ENCODE measurements around the gene GHRHR. TPM values are rescaled to one million over a fixed set of nuclear protein-coding genes. Genes with fewer than 3 reads are reported as not detected.

Gene GHRHR
- not detected for polyA plus RNA-seq
- long read RNA-seq, donor 1 = 0 reads
- long read RNA-seq, donor 2 = 0 reads
- long read RNA-seq, donor 3 = 0 reads
- long read RNA-seq, donor 4 = 0 reads
- long read RNA-seq, donor 5 = 0 reads
- long read RNA-seq, donor 6 = 0 reads
- long read RNA-seq, donor 7 = 0 reads
- long read RNA-seq, donor 8 = 0 reads
- long read RNA-seq, donor 9 = 0 reads
- long read RNA-seq, donor 10 = 0 reads
- long read RNA-seq, donor 11 = 0 reads

- H3K4me1 ChIP-seq (ENCODE audit: control insufficient read depth, insufficient read depth, low read length) = no peaks in the 10 kb centered on the region
- H3K27me3 ChIP-seq (ENCODE audit: control insufficient read depth, insufficient read depth, low read length) = no peaks in the 10 kb centered on the region
- no peak for DNase-seq
- H3K36me3 ChIP-seq (ENCODE audit: control insufficient read depth, insufficient read depth, low read length) = no peaks in the 10 kb centered on the region
- no CpG with 5 or more reads among the region's 11 CpGs for WGBS (ENCODE audit: insufficient coverage, low lambda C conversion rate)
- H3K27ac ChIP-seq (ENCODE audit: low read length) = no peak within 1 kb of the TSS
- no peaks in the 10 kb centered on the region for H3K9me3 ChIP-seq (ENCODE audit: control insufficient read depth, low read depth, low read length)
- H3K4me3 ChIP-seq (ENCODE audit: low read length) = no peak within 1 kb of the TSS
Measured at GRCh38 chr7:30963842-30964241, at the start of gene GHRHR. Gene GHRHR (plus strand): TSS chr7:30963953. CDS start chr7:30964069, 116 bp downstream.

DNA sequence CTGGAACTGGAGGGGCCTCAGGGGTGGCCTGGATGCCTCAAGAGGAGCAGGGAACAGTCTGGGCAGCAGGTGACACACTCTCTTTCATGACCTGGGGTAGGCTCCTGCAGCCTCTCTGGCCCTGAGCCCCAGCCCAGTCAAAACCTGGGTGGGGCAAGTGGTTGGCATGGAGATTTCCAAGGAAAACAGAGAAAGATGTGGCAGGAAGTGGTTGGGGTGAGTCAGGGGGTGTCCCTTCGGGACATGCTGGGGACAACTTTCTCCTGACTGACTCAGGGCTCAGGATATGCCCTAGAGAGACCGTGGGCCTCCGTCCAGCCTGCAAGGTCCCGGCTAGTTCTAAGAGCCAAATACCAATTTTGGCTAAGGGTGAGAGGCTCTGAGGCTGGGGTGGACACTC lies 49.2 kb upstream of the GHRHR start:
- no peaks in the 10 kb centered on the region for H3K36me3 ChIP-seq (ENCODE audit: control insufficient read depth, insufficient read depth, low read length)
- peak overlapping the region; percentile 97 for H3K27ac ChIP-seq (ENCODE audit: low read length)
- H3K9me3 ChIP-seq (ENCODE audit: control insufficient read depth, low read depth, low read length) = no peaks in the 10 kb centered on the region
- H3K4me1 ChIP-seq (ENCODE audit: control insufficient read depth, insufficient read depth, low read length) = peaks cover 69% of the 10 kb centered on the region
- no peak overlapping the region for H3K4me3 ChIP-seq (ENCODE audit: low read length)
- no CpG with 5 or more reads among the region's 4 CpGs for WGBS (ENCODE audit: insufficient coverage, low lambda C conversion rate)
- no peaks in the 10 kb centered on the region for H3K27me3 ChIP-seq (ENCODE audit: control insufficient read depth, insufficient read depth, low read length)
- peak in 1 of 2 donors; percentile 41 for DNase-seq

- Histone ChIP-seq H3K27ac (ENCODE audit: low read length) (peak overlapping the region; percentile 97), H3K27me3 (ENCODE audit: control insufficient read depth, insufficient read depth, low read length) (no peaks in the 10 kb centered on the region), H3K4me3 (ENCODE audit: low read length) (no peak overlapping the region), H3K36me3 (ENCODE audit: control insufficient read depth, insufficient read depth, low read length) (no peaks in the 10 kb centered on the region), H3K9me3 (ENCODE audit: control insufficient read depth, low read depth, low read length) (no peaks in the 10 kb centered on the region), H3K4me1 (ENCODE audit: control insufficient read depth, insufficient read depth, low read length) (peaks cover 64% of the 10 kb centered on the region)
- DNase-seq = peak; percentile 64 to 78
- no CpG with 5 or more reads among the region's 11 CpGs for WGBS (ENCODE audit: insufficient coverage, low lambda C conversion rate)
Measured at GRCh38 chr7:30915005-30915601, 48.6 kb upstream of the GHRHR start.

GRCh38 chr7:30915751-30916150 lies 48.0 kb upstream of the GHRHR start:
- Histone ChIP-seq H3K4me3 (ENCODE audit: low read length) (no peak overlapping the region), H3K27ac (ENCODE audit: low read length) (peak overlapping the region; percentile 97), H3K4me1 (ENCODE audit: control insufficient read depth, insufficient read depth, low read length) (peaks cover 58% of the 10 kb centered on the region), H3K9me3 (ENCODE audit: control insufficient read depth, low read depth, low read length) (no peaks in the 10 kb centered on the region), H3K36me3 (ENCODE audit: control insufficient read depth, insufficient read depth, low read length) (peaks cover 2% of the 10 kb centered on the region), H3K27me3 (ENCODE audit: control insufficient read depth, insufficient read depth, low read length) (no peaks in the 10 kb centered on the region)
- no peak for DNase-seq
- WGBS (ENCODE audit: insufficient coverage, low lambda C conversion rate) = no CpG with 5 or more reads among the region's 6 CpGs

- peaks cover 2% of the 10 kb centered on the region for H3K36me3 ChIP-seq (ENCODE audit: control insufficient read depth, insufficient read depth, low read length)
- no peaks in the 10 kb centered on the region for H3K27me3 ChIP-seq (ENCODE audit: control insufficient read depth, insufficient read depth, low read length)
- no peak overlapping the region for H3K4me3 ChIP-seq (ENCODE audit: low read length)
- H3K4me1 ChIP-seq (ENCODE audit: control insufficient read depth, insufficient read depth, low read length) = peaks cover 56% of the 10 kb centered on the region
- no peak for DNase-seq
- no CpG with 5 or more reads among the region's 3 CpGs for WGBS (ENCODE audit: insufficient coverage, low lambda C conversion rate)
- H3K9me3 ChIP-seq (ENCODE audit: control insufficient read depth, low read depth, low read length) = no peaks in the 10 kb centered on the region
- no peak overlapping the region for H3K27ac ChIP-seq (ENCODE audit: low read length)
Measured at GRCh38 chr7:30916255-30916654, 47.5 kb upstream of the GHRHR start.

DNA sequence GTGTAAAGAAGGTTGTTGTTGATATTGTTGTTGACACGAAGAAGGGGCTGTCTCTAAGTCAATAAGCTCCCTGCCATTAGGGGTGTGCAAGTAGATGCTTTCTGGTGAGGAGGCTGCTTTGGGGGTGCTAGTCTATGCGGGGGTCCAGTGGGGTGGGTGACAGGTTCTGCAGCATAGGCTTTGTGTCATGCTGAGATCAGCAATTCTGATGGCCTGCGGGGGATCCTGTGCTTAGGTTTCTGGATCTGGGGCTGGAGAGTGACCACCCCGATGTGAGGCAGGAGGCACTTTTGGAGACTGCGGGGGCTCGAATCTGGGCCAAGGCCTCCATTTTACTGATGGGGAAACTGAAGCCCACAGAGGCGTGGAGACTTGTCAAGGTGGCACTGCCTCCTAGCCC lies 47.0 kb upstream of the GHRHR start:
- Histone ChIP-seq H3K27ac (ENCODE audit: low read length) (no peak overlapping the region), H3K4me3 (ENCODE audit: low read length) (no peak overlapping the region), H3K9me3 (ENCODE audit: control insufficient read depth, low read depth, low read length) (no peaks in the 10 kb centered on the region), H3K4me1 (ENCODE audit: control insufficient read depth, insufficient read depth, low read length) (peaks cover 51% of the 10 kb centered on the region), H3K36me3 (ENCODE audit: control insufficient read depth, insufficient read depth, low read length) (peaks cover 2% of the 10 kb centered on the region), H3K27me3 (ENCODE audit: control insufficient read depth, insufficient read depth, low read length) (no peaks in the 10 kb centered on the region)
- WGBS (ENCODE audit: insufficient coverage, low lambda C conversion rate) = no CpG with 5 or more reads among the region's 7 CpGs
- no peak for DNase-seq

DNA sequence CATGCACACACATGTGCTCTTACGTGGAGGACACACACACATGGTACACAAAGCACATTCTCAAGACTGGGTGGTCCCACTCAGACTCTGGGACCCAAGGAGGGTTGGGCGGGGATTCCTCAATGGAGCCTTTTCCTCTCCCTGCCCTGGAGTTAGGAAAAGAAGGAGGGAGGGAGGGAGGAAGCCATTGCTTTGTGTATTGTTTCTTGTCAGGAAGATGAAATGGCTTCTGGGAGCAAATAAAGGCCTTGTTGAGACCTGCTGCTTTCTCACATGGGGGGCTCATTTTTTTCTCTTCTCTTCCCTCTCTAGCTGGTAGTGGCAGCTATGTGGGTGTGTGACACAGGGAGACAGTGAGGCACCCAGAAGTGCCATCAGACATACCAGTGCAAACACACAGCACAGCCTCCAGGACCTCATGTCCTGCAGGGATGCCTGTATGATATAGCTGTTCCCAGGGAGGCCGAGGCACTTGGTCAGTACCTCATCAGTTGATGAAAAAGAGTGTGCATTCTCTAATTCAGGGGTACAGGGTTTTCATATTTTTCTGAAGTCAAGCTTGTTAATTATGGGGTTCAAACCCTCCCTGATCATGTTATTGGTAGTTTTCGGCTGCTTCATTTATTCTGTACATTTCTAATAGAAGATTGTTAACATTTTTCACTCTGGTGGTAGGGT lies 46.4 kb upstream of the GHRHR start:
- H3K36me3 ChIP-seq (ENCODE audit: control insufficient read depth, insufficient read depth, low read length) = peaks cover 6% of the 10 kb centered on the region
- peaks cover 46% of the 10 kb centered on the region for H3K4me1 ChIP-seq (ENCODE audit: control insufficient read depth, insufficient read depth, low read length)
- WGBS (ENCODE audit: insufficient coverage, low lambda C conversion rate) = 100% methylated on average over 1 of the region's 4 CpGs
- H3K9me3 ChIP-seq (ENCODE audit: control insufficient read depth, low read depth, low read length) = no peaks in the 10 kb centered on the region
- H3K4me3 ChIP-seq (ENCODE audit: low read length) = no peak overlapping the region
- H3K27me3 ChIP-seq (ENCODE audit: control insufficient read depth, insufficient read depth, low read length) = no peaks in the 10 kb centered on the region
- no peak for DNase-seq
- H3K27ac ChIP-seq (ENCODE audit: low read length) = no peak overlapping the region

DNA sequence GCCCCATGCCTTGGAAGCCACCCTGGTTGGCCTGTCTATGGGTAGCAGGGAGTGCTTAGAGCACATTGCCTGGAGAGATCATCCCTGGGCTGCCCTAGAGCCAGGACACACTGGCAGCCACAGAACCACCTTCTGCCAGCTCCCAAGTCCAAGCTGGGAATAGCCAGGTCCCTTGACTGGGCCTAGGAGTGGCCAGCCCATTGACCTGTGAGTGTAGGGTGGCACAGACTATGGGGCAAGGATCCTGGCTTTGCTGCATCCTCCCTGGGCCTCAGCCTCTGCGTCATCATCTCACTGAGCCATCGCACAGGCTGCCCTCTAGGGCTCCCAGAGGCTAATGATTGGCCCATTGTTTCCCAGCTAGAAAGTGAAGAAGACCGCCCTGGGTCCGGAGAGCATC lies 45.1 kb upstream of the GHRHR start:
- no peaks in the 10 kb centered on the region for H3K9me3 ChIP-seq (ENCODE audit: control insufficient read depth, low read depth, low read length)
- H3K4me1 ChIP-seq (ENCODE audit: control insufficient read depth, insufficient read depth, low read length) = peaks cover 33% of the 10 kb centered on the region
- no CpG with 5 or more reads among the region's 4 CpGs for WGBS (ENCODE audit: insufficient coverage, low lambda C conversion rate)
- H3K27me3 ChIP-seq (ENCODE audit: control insufficient read depth, insufficient read depth, low read length) = no peaks in the 10 kb centered on the region
- H3K4me3 ChIP-seq (ENCODE audit: low read length) = no peak overlapping the region
- no peak for DNase-seq
- H3K36me3 ChIP-seq (ENCODE audit: control insufficient read depth, insufficient read depth, low read length) = peaks cover 19% of the 10 kb centered on the region
- H3K27ac ChIP-seq (ENCODE audit: low read length) = no peak overlapping the region

- Histone ChIP-seq H3K27me3 (ENCODE audit: control insufficient read depth, insufficient read depth, low read length) (no peaks in the 10 kb centered on the region), H3K4me3 (ENCODE audit: low read length) (no peak overlapping the region), H3K9me3 (ENCODE audit: control insufficient read depth, low read depth, low read length) (no peaks in the 10 kb centered on the region), H3K36me3 (ENCODE audit: control insufficient read depth, insufficient read depth, low read length) (peaks cover 30% of the 10 kb centered on the region), H3K27ac (ENCODE audit: low read length) (no peak overlapping the region), H3K4me1 (ENCODE audit: control insufficient read depth, insufficient read depth, low read length) (peaks cover 19% of the 10 kb centered on the region)
- DNase-seq = no peak
- WGBS (ENCODE audit: insufficient coverage, low lambda C conversion rate) = no CpG with 5 or more reads among the region's 11 CpGs
Measured at GRCh38 chr7:30920021-30920583, 43.7 kb upstream of the GHRHR start.

DNA sequence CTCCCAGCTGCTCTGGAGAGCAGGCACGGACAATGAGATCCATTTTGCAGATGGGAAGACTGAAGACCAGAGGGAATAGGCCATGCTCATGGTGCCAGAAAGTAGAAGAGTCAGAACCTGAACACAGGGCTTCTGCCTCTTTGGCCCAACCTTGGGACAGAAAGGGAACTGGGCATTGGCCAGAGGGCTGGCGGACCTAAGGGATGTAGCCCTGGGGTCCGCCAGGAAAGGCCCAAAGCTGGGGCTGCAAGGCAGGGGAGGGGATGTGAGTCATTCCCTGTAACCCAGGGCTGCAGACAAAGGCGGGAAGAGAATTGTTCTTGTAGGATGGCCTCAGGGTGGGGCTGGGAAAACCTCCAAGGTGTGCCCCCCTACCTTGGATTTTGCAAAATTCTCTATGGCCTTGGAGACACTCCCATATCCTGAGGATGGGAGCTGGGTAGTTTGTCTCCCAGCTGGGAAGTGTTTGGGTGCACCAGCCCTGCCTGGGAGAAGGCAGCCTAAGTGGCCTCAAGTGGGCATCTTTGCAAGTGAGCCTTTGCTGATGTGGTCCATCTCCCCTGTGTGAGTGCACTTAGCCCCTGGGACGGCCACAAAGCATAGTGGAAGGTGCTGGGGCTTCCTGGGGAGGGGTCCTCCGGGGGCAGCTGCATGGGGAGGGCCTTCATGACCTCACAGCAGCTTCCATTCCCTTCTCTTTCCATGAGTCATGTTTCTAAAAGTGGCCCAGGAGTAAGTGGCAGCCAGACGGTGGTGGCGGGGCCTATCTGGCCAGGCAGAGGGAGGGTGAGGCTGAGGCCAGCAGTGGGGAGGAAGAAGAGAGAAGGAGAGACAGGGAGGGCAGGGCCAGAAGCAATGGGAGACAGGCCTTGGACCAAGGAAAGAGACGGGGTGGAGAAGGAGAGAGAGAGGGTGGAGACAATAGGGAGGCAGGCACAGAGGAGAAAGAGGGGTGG lies 42.9 kb upstream of the GHRHR start:
- 67% methylated on average over 1 of the region's 9 CpGs for WGBS (ENCODE audit: insufficient coverage, low lambda C conversion rate)
- no peak overlapping the region for H3K4me3 ChIP-seq (ENCODE audit: low read length)
- no peak overlapping the region for H3K27ac ChIP-seq (ENCODE audit: low read length)
- no peak for DNase-seq
- H3K27me3 ChIP-seq (ENCODE audit: control insufficient read depth, insufficient read depth, low read length) = no peaks in the 10 kb centered on the region
- H3K36me3 ChIP-seq (ENCODE audit: control insufficient read depth, insufficient read depth, low read length) = peaks cover 33% of the 10 kb centered on the region
- H3K9me3 ChIP-seq (ENCODE audit: control insufficient read depth, low read depth, low read length) = no peaks in the 10 kb centered on the region
- peaks cover 11% of the 10 kb centered on the region for H3K4me1 ChIP-seq (ENCODE audit: control insufficient read depth, insufficient read depth, low read length)

Measured in large intestine (tissue), 12 donors.